HepG2 (cell line): Measurements from ENCODE around the gene SMOC1. TPM values are rescaled to one million over a fixed set of nuclear protein-coding genes. Genes with fewer than 3 reads are reported as not detected.

Experiments
- DMAP1 ChIP-seq: IDR thresholded peaks from 2 replicates; pipeline ENCODE4 v1.6.1; 2016
- FOXK1 ChIP-seq: sonication (generic); formaldehyde crosslinking; IDR thresholded peaks from 2 replicates; pipeline ENCODE4 v1.4.0; 2020; ENCODE audit warnings: low read depth, missing genetic modification reagents, borderline replicate concordance
- GABPB1 ChIP-seq: IDR thresholded peaks from 2 replicates; pipeline ENCODE4 v1.6.1; 2016; ENCODE audit warnings: mild to moderate bottlenecking, missing genetic modification reagents, moderate library complexity, missing compliant biosample characterization
- MYC ChIP-seq: sonication (generic); formaldehyde crosslinking; IDR thresholded peaks from 2 replicates; pipeline ENCODE4 v1.9.0; 2021; ENCODE audit warnings: missing genetic modification reagents, borderline replicate concordance
- NCOA2 ChIP-seq: sonication (generic); formaldehyde crosslinking; IDR thresholded peaks from 2 replicates; pipeline ENCODE4 v1.8.0; 2022; ENCODE audit warnings: inconsistent platforms
- SALL2 ChIP-seq: sonication (generic); formaldehyde crosslinking; IDR thresholded peaks from 2 replicates; pipeline ENCODE4 v1.8.1; 2023; ENCODE audit warnings: mild to moderate bottlenecking, missing genetic modification reagents, inconsistent platforms
- SOX13 ChIP-seq, 3 experiments: fragments of 450-650 bp in 1 of 3; sonication (generic) in 1 of 3; formaldehyde crosslinking in 1 of 3; IDR thresholded peaks in 2 of 3; conservative IDR thresholded peaks in 1 of 3; 2 replicates each; pipeline versions ENCODE4 v1.5.0 to v1.6.1; 2016 to 2020; ENCODE audit warnings: antibody characterized with exemption in 1 of 3, mild to moderate bottlenecking in 1 of 3, missing compliant biosample characterization in 1 of 3, missing genetic modification reagents in 1 of 3, moderate library complexity in 1 of 3
- ZFY ChIP-seq: sonication (generic); formaldehyde crosslinking; IDR thresholded peaks from 2 replicates; pipeline ENCODE4 v1.4.0; 2020; ENCODE audit warnings: missing genetic modification reagents
- ZNF142 ChIP-seq: sonication (generic); formaldehyde crosslinking; IDR thresholded peaks from 2 replicates; pipeline ENCODE4 v1.4.0; 2020; ENCODE audit warnings: missing genetic modification reagents
- ZNF275 ChIP-seq: sonication (generic); formaldehyde crosslinking; IDR thresholded peaks from 2 replicates; pipeline ENCODE4 v1.8.0; 2022; ENCODE audit warnings: missing genetic modification reagents, mild to moderate bottlenecking, inconsistent platforms, borderline replicate concordance
- ZNF292 ChIP-seq: sonication (generic); formaldehyde crosslinking; IDR thresholded peaks from 2 replicates; pipeline ENCODE4 v1.8.1; 2022; ENCODE audit warnings: mild to moderate bottlenecking, low read depth, missing genetic modification reagents, borderline replicate concordance
- ZNF580 ChIP-seq: IDR thresholded peaks from 2 replicates; pipeline ENCODE4 v1.6.1; 2016; ENCODE audit warnings: low read depth, borderline replicate concordance
- ZNF710 ChIP-seq: sonication (generic); formaldehyde crosslinking; IDR thresholded peaks from 2 replicates; pipeline ENCODE4 v1.5.0; 2020; ENCODE audit warnings: mild to moderate bottlenecking, missing genetic modification reagents, borderline replicate concordance
- ZNF800 ChIP-seq: sonication (generic); formaldehyde crosslinking; IDR thresholded peaks from 2 replicates; pipeline ENCODE4 v1.4.0; 2020; ENCODE audit warnings: missing genetic modification reagents
- polyA plus RNA-seq, 8 experiments: library from polyadenylated mRNA; depleted of rRNA in 3 of 8; stranded (reverse) in 7 of 8; unstranded in 1 of 8; fragments of >200 nt; fragmentation: Illumina TruSeq in 4 of 8; extraction: Trizol in 4 of 8; gene quantifications; 2 replicates each; pipeline versions ENCODE4 v1.2.1 to v1.2.3, GENCODE V29; 2011 to 2016; ENCODE audit warnings: low read depth in 4 of 8, missing spikeins in 1 of 8, mixed read lengths in 1 of 8; ENCODE audit not compliant: insufficient read depth in 1 of 8
- total RNA-seq, 5 experiments: library from RNA; depleted of rRNA; stranded (reverse); fragments of >200 nt; fragmentation: Illumina TruSeq; extraction: Trizol; gene quantifications; 2 replicates each; pipeline ENCODE4 v1.2.3, GENCODE V29; 2016; ENCODE audit warnings: low read depth in 1 of 5

Gene SMOC1
- total and polyA plus RNA-seq, 2 of the 13 experiments (the other 11 are each of a cell fraction or from before 2014, with no cell fraction given) = 17.8 to 35.6 TPM

- TF ChIP-seq ZNF800 (0 out of 2 replicates have a peak, but pooled peaks have one; percentile 52), ZFY (CRISPR knock-in tag) (peak; percentile 22; the same call in 1 of the 2 replicates), FOXK1 (CRISPR knock-in tag) (peak; percentile 31; the same call in 1 of the 2 replicates), ZNF710 (CRISPR knock-in tag) (peak; percentile 82), MYC (CRISPR knock-in tag) (peak; percentile 38; the same call in 1 of the 2 replicates), DMAP1 (CRISPR knock-in tag) (peak; percentile 69; the same call in 1 of the 2 replicates), GABPB1 (CRISPR knock-in tag) (peak; percentile 13; the same call in 1 of the 2 replicates), ZNF275 (CRISPR knock-in tag) (no peak), ZNF292 (CRISPR knock-in tag) (peak; percentile 94; the same call in 1 of the 2 replicates), ZNF580 (CRISPR knock-in tag) (peak; percentile 38; the same call in 1 of the 2 replicates), ZNF142 (no peak; the same call in 1 of the 2 replicates), SALL2 (CRISPR knock-in tag) (no peak), NCOA2 (CRISPR knock-in tag) (peak; percentile 71), SOX13 (IDR thresholded peaks at IDR 0.05) (peak; percentile 49; the same call in 1 of the 2 replicates), SOX13 (CRISPR knock-in tag; conservative IDR thresholded peaks at IDR 0.05 in 1 of 2, IDR thresholded peaks at IDR 0.05 in 1 of 2) (peak in 1 of 2 experiments; percentile 72; a peak in 2 of 4 replicates)
Observed at GRCh38 chr14:69887740-69888657, 8.8 kb downstream of the SMOC1 start (continued).
